Pancreas (tissue), 10 donors: Measurements from ENCODE around the gene KIF3A. TPM values are rescaled to one million over a fixed set of nuclear protein-coding genes. Genes with fewer than 3 reads are reported as not detected.

Experiments used
- ATAC-seq, 4 donors: fragments of 200-7000 bp; cut with Tn5 transposase; one replicate each; pipeline versions ENCODE4 v1.8.0 to v1.9.1; 2020; ENCODE audit warnings: mild to moderate bottlenecking in 4 of 4, moderate library complexity in 4 of 4
- DNase-seq, 6 donors: peaks; one replicate each; pipeline ENCODE4 v3.0.0-alpha.2; 2020
- FAIRE-seq: peaks from 2 replicates; lab custom pipeline; 2012; peaks lifted over from hg19 to GRCh38; lab: Jason Lieb, UNC
- H3K27ac ChIP-seq, 4 donors: fragments of 200-600 bp; sonication (generic); 1 replicate in 3 of 4; 2 replicates in 1 of 4; pipeline versions ENCODE4 v1.5.0 to v1.8.0; 2020
- H3K27me3 ChIP-seq, 4 donors: fragments of 200-600 bp; one replicate each; pipeline ENCODE4 v1.8.0; 2021
- H3K36me3 ChIP-seq, 3 donors: fragments of 200-600 bp; sonication (generic) in 1 of 3; one replicate each; pipeline versions ENCODE4 v1.5.0 to v1.8.0; 2020 to 2021
- H3K4me1 ChIP-seq, 3 donors: fragments of 200-600 bp; one replicate each; pipeline ENCODE4 v1.8.0; 2021
- H3K4me3 ChIP-seq, 4 donors: fragments of 200-600 bp; sonication (generic) in 2 of 4; one replicate each; pipeline versions ENCODE4 v1.5.0 to v1.8.0; 2020 to 2021
- H3K9me3 ChIP-seq, 4 donors: fragments of 200-600 bp; one replicate each; pipeline ENCODE4 v1.8.0; 2021
- CTCF ChIP-seq, 4 donors: fragments of 200-600 bp; sonication (generic) in 3 of 4; IDR thresholded peaks; one replicate each; pipeline versions ENCODE4 v1.5.0 to v1.8.0; 2021; ENCODE audit warnings: antibody characterized with exemption in 4 of 4
- WGBS, 2 donors: extraction: QIAGEN DNeasy Blood & Tissue Kit; methylation state at CpG; one replicate each; pipeline ENCODE4 v1.1.7; 2013; 5-methylcytosine and 5-hydroxymethylcytosine counted together
- intact Hi-C, 3 donors: fragments of 100-400 bp; cut with DNase I; formaldehyde crosslinking; loops; one replicate each; pipeline versions ENCODE4 v1.11.1 to v1.14.2; 2022
- polyA plus RNA-seq, 2 donors: library from polyadenylated mRNA; stranded (reverse); fragments of 200-250 nt; gene quantifications; one replicate each; pipeline ENCODE4 v1.2.3, GENCODE V29; 2013
- total RNA-seq, 6 donors: library from RNA; stranded (reverse); fragmentation: NEBNext Ultra II Directional in 4 of 6; extraction: Animal tissue kit (Norgen Biotek cat#: 25700) in 4 of 6; gene quantifications; one replicate each; pipeline versions ENCODE4 v1.2.1 to v1.2.4, GENCODE V29; 2021 to 2023
- donor health status: healthy with polysubstance abuse.
- donor health status: DM: no; HTN: no; CAD: no; lungs with moderate emphysema.
- donor health status: DM: no; HTN: no; CAD: no.
- donor health status: control.
- donor health status: control.
- donor health status: Bipolar disorder and iron deficiency.
- donor health status: DM: yes; HTN: yes; CAD: no.
- donor health status: DM: no; HTN: no; CAD: no.
- donor health status: DM: no; HTN: no; CAD: no.
- donor health status: DM: yes; HTN: yes; CAD: no.

KIF3A gene
- total and polyA plus RNA-seq, 8 donors: 2.4 to 6.3 (median 4.1) TPM

DNA sequence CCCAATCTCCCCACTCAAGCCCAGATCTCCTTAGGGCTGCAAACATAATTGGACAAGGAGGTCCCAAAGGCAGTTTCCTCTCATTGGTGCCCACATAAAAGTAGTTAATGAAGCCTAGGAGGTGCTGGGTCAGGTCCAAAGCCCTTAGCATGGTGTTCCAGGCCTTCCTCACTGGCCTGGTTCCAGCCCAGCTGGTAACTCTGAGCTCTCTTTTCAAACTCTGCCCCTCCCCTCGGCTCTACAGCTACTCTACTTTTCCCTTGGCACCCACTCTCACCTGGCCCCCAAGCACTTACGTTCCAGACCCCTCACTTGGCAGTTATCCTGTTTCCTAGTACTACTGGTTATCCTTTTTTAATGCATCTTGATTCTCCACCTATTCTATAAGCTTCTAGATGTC lies 29.8 kb upstream of the KIF3A start:
- FAIRE-seq: no peak
- intact Hi-C loops: no loop called here

DNA sequence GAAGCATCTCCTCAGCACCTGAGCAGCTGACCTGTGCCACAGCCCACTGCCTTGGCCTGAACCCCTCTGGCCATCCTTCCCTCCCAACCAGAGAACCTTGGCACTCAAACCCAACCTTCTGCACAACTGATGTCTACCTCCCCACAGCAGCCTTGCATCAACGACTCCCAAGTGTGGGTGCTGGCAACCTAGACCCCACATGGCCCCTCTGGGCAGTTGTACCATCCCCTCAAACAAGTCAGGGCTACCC lies 29.4 kb upstream of the KIF3A start:
- no peak for TF ChIP-seq CTCF (IDR thresholded peaks at IDR 0.05)
- no peak for ATAC-seq
- Histone ChIP-seq H3K27me3 (no peaks in the 10 kb centered on the region), H3K27ac (no peak overlapping the region), H3K4me1 (no peaks in the 10 kb centered on the region), H3K4me3 (no peak overlapping the region), H3K9me3 (no peaks in the 10 kb centered on the region), H3K36me3 (peaks cover 0 to 26% (median 0%) of the 10 kb centered on the region in 3 donors)
- intact Hi-C loops: no loop called here
- no peak for FAIRE-seq
- 93 to 95% methylated on average over 1 of the region's 1 CpG for WGBS, 2 donors
- no peak for DNase-seq

More for the DNA sequence above, 29.8 kb upstream of the KIF3A start:
- H3K4me3 ChIP-seq: no peak overlapping the region
- no peak overlapping the region for H3K27ac ChIP-seq
- no peak for DNase-seq
- H3K36me3 ChIP-seq: peaks cover 0 to 26% (median 0%) of the 10 kb centered on the region in 3 donors
- TF ChIP-seq CTCF (IDR thresholded peaks at IDR 0.05): no peak
- WGBS, 2 donors: 50 to 51% methylated on average over 2 of the region's 2 CpGs
- ATAC-seq: no peak
- no peaks in the 10 kb centered on the region for H3K9me3 ChIP-seq
- no peaks in the 10 kb centered on the region for H3K27me3 ChIP-seq
- no peaks in the 10 kb centered on the region for H3K4me1 ChIP-seq

DNA sequence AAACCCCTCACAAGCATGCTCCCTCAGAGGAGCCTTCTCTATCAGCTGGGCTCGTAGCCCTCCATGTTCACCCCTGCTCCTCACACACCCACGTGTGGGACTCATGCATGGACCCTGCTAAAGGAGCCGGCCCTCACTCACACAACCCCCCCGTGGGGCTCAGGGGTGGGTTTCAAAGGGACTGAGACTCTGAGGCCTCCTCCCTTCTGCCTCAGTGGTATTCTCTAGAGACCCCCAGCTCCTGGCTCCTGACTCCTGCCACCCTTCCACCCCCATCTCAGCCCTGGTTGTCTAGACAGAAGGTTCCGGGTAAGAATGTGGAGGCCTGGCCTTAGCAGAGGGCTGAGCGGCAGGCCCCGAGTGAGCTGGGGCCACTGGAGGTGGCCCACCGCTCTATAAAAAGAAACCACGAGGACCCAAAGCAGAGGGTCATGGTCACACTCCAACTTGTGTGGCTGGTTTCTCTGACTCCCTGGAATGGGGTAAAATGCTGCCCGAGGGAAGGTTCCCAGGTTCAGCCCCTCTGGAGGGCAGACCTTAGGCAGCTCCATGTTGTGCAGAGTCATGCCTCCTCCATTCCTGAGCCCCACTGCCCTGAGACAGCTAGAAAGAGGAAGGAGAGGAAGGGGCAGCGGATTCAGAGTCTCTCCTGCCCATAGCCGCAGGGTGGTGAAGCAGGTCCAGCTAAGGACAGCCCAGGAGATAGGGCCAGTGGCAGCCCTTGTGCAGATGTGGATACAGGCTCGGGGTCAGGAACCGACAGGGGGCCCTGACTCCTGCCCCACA lies 28.9 kb upstream of the KIF3A start:
- 89 to 92% methylated on average over 14 of the region's 14 CpGs for WGBS, 2 donors
- Histone ChIP-seq H3K27me3 (no peaks in the 10 kb centered on the region), H3K9me3 (no peaks in the 10 kb centered on the region), H3K4me3 (no peak overlapping the region), H3K4me1 (no peaks in the 10 kb centered on the region), H3K36me3 (peaks cover 0 to 26% (median 0%) of the 10 kb centered on the region in 3 donors), H3K27ac (no peak overlapping the region)
- ATAC-seq (no peak), FAIRE-seq (no peak), DNase-seq (peak in 1 of 6 donors; percentile 36)
- intact Hi-C loops: no loop called here
- no peak for TF ChIP-seq CTCF (IDR thresholded peaks at IDR 0.05)

DNA sequence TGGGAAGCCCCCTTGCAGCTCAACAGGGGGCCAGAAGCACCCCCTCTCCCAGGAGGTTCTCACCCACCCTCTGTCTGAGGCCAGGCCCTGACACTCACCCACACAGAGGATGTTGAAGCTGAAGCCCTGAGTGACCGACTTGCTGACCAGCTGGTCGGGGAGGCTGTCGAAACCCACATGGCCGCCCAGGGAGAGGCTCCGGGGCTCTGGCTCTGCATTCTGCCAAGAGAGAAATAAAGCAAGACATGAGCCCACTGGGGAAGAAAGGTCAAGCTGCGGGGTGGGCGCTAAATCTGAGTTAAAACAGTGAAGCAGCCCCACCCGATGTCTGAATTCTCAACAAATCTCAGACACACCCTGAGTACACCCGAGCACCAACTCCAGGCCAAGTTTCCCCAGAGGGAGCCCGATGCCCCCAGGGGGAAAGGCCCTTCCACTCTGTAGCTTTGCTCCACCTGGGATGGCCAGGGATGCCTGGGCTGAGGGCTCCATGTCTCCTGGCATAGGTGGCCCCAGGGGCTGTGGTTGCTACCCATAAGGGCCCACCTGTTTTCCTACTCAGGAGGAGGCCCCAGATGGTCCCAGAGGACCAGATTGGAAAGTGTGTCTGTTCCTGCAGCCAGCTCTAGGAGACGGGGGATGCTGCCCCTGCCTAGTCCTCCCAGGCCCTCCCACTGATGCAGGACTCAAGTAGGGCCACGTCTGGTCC lies 28.1 kb upstream of the KIF3A start:
- intact Hi-C loops: no loop called here
- no peak overlapping the region for H3K4me3 ChIP-seq
- TF ChIP-seq CTCF (IDR thresholded peaks at IDR 0.05): no peak
- FAIRE-seq (no peak), DNase-seq (peak in 1 of 6 donors; percentile 45), ATAC-seq (no peak)
- no peak overlapping the region for H3K27ac ChIP-seq
- WGBS, 2 donors: 89 to 90% methylated on average over 12 of the region's 12 CpGs
- no peaks in the 10 kb centered on the region for H3K9me3 ChIP-seq
- H3K4me1 ChIP-seq: no peaks in the 10 kb centered on the region
- peaks cover 0 to 26% (median 0%) of the 10 kb centered on the region in 3 donors for H3K36me3 ChIP-seq
- no peaks in the 10 kb centered on the region for H3K27me3 ChIP-seq
